ENCODE results near the gene HSPA1A.
A peak's percentile ranks its signal among the peaks of the same experiment; 100 is the strongest.

DNA sequence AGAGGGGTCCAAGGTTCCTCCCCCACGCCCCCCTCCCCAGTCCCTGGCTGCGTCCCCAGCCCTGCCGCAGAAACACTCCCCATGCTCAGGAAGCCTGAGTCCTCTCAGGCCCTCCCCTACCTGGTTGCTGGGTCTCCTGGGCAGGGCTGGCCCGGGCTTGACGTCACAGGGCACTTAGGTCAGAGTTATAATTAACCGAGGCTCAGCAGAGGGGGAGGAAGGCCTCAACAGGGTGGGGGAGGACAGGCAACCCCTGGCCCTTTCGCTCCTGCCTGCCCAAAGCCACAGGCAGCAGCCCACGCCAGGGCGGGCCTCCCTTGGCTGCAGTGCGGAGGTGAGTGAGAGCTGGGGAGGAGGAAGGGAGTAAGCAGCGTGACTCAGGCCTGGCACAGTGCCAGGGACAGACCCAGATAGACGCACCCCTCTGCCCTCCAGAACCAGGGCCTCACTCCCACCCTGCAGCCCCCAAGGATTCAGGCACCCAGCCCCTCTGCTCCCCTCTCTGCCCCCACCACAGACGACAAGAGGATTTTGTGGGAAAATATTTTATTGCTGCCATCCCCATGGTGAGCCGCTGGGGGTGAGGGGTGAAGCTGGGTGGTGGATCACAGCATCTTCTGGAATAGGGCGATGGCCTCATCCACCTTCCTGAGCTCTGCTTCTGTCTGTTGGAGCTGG is 38.2 kb upstream of the HSPA1A start, which contains the start of gene VWA7:
- peak; percentile 70 for TF ChIP-seq POLR2AphosphoS5 (IDR thresholded peaks at IDR 0.05; ENCODE audit: low read depth, low read length)
- TF ChIP-seq SIN3A (IDR thresholded peaks at IDR 0.05; ENCODE audit: borderline replicate concordance, insufficient read depth, low read length): peak; percentile 78; the same call in 1 of the 2 replicates
- TF ChIP-seq, protein P1, sequence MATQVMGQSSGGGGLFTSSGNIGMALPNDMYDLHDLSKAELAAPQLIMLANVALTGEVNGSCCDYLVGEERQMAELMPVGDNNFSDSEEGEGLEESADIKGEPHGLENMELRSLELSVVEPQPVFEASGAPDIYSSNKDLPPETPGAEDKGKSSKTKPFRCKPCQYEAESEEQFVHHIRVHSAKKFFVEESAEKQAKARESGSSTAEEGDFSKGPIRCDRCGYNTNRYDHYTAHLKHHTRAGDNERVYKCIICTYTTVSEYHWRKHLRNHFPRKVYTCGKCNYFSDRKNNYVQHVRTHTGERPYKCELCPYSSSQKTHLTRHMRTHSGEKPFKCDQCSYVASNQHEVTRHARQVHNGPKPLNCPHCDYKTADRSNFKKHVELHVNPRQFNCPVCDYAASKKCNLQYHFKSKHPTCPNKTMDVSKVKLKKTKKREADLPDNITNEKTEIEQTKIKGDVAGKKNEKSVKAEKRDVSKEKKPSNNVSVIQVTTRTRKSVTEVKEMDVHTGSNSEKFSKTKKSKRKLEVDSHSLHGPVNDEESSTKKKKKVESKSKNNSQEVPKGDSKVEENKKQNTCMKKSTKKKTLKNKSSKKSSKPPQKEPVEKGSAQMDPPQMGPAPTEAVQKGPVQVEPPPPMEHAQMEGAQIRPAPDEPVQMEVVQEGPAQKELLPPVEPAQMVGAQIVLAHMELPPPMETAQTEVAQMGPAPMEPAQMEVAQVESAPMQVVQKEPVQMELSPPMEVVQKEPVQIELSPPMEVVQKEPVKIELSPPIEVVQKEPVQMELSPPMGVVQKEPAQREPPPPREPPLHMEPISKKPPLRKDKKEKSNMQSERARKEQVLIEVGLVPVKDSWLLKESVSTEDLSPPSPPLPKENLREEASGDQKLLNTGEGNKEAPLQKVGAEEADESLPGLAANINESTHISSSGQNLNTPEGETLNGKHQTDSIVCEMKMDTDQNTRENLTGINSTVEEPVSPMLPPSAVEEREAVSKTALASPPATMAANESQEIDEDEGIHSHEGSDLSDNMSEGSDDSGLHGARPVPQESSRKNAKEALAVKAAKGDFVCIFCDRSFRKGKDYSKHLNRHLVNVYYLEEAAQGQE (IDR thresholded peaks at IDR 0.05; ENCODE audit: insufficient read depth in 1 of 2, low read depth in 2 of 2, low read length in 2 of 2): peak in 1 of 2 experiments; percentile 13; a peak in 3 of 4 replicates
- peak; percentile 54; the same call in 1 of the 2 replicates for TF ChIP-seq TAF1 (IDR thresholded peaks at IDR 0.05; ENCODE audit: borderline replicate concordance, insufficient read depth, low read length)

All from PFSK-1 (cell line).